Epidermal melanocyte (primary cell): Measurements from ENCODE around the gene CHST11.

ENCODE experiments used
- DNase-seq: peaks from one replicate; pipeline ENCODE4 v3.0.0; 2011; ENCODE audit warnings: low spot score; ENCODE audit not compliant: insufficient read length

The CHST11 gene

DNA sequence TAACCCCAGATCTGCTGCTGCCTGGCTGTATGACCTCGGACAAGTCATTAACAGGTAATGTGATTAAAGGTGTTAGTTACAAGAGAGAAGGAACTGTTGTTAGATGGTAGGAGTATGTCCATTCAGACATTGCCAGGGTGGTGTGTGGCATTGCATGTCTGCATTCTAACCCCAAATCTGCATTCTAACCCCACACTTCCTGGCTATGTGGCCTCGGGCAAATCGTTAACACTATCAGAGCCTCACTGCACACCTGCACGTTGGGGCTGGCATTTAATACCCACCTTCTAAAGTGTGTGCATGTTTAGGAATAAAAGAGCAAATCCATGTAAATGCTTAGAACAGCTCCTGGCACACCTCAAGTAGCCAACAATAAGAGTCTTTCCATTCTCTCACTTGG lies 46.4 kb downstream of the CHST11 start:
- no peak for DNase-seq

DNA sequence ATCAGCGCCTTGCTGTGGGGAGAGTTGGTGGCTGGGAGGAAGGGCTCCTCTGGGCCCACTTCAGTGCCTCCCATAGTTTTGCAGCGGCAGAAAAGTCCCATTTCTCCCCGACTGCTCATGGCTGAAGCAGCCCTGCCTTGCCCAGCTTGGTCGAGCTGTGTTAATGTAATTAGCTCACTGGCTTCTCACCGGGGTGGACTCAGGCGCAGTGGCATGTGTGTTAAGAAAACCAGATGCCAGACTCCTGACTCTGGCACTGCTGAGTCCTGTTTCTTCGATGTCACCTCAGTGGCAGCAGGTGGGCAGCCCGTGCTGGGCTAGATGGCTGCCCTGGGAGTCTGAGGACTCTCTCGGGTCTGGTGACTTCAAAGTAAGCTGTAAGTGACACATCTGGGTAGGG lies 47.4 kb downstream of the CHST11 start:
- DNase-seq, result no peak

DNA sequence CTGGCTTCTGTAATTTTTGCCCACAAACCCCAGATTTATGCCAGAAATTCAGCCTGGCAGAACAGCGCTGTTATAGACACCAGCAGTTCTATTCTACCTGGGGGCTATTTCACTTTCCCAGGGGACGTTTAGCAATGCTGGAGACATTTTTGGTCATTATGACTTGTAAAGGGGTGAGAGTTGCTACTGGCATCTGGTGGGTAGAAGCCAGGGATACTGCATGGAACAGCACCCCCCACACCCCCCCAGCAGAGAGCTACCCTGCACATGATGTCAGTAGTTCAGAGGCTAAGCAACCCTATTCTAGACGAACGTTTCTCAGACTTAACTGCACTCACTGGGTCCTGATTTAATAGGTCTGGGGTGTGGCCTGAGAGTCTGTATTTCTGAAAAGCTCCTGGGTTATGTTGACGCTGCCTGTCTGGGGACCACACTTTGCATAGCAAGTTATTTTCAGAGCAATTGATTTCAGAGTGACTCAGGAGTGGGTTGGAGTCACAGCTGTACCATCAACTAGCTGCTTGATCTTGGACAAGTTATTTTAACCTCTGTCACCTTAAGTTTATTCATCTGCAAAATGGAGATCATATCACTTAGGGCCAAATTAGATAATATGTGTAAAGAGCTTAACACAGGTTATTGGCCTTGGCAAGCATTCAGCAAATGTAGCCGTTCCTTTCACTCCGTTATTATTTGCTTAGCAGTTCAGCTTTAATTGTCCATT lies 48.5 kb downstream of the CHST11 start:
- no peak for DNase-seq

DNA sequence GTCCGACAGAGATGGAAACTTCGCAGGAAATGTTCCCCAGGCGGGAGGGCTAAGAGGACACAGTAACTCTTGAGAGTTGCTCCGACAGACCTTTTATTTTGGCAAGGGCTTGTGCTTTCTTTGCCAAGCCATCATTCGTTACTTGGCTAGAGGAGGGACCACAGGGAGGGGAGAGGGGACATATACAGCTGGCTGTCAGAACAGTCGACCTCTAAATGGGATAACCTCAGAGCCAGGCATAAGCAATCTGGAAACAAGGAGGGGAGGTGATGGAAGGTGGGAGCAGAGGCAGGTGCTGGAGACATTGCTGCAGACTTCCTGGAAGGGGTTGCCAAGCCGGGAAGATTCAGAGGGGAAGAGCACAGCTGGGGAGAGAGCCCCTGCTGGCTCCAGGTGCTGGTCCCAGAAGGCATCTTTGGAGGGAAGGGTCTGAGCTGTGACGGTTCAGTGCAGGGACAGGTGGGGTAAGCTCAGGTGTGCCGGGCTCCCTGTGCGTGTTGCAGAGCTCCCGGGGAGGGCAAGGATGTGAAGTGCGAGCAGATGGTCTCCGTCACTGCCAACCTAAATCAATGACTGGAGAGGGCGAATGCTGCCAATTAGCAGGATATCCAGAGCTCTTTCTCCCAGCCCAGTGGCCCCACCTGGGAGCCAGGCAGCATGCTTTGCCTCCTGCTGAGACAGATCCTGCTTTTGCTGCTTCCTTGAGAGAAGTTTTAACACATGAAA lies 50.1 kb downstream of the CHST11 start:
- no peak for DNase-seq

DNA sequence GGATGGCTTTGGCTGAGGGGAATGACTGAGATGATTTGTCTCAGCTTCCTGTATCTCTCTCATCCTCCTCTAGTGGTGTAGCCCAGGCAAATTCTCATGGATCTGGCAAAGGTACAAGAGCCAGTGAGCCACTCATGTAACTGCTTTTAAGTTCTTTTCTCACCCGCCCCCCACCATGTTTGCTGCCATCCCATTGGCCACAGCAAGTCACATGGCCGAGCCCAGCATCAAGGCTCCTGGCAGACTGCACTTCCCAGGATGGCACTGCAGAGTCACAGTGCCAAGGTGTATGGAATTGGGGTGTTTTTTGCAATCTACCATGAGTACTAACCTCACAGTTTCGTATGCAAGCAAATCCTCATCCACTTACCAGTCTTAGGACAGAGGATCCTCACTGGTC lies 50.9 kb downstream of the CHST11 start:
- DNase-seq, result no peak

DNA sequence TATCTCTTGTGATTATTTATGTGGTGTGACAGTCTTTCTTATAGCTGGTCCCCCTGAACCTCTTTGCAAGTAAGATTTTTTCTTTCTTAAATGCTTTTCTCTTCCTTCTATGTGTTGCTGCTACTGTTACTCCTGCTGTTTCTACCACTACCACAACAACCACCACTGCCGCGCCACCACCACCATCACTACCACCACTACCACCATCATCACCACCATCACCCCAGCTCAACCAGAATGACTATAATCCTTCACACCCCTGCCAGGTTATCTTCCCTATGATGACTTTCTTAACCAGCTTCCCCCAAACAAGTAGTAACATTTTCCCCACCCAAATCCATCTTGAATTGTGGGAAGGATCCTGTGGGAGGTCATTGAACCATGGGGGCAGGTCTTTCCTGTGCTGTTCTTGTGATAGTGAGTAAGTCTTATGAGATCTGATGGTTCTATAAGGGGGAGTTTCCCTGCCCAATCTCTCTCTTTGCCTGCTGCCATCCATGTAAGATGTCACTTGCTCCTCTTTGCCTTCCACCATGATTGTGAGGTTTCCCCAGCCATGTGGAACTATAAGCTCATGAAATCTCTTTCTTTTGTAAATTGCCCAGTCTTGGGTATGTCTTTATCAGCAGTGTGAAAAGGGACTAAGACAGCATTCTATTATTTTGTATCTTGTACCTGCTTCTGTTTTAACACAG lies 52.2 kb downstream of the CHST11 start:
- no peak for DNase-seq

DNA sequence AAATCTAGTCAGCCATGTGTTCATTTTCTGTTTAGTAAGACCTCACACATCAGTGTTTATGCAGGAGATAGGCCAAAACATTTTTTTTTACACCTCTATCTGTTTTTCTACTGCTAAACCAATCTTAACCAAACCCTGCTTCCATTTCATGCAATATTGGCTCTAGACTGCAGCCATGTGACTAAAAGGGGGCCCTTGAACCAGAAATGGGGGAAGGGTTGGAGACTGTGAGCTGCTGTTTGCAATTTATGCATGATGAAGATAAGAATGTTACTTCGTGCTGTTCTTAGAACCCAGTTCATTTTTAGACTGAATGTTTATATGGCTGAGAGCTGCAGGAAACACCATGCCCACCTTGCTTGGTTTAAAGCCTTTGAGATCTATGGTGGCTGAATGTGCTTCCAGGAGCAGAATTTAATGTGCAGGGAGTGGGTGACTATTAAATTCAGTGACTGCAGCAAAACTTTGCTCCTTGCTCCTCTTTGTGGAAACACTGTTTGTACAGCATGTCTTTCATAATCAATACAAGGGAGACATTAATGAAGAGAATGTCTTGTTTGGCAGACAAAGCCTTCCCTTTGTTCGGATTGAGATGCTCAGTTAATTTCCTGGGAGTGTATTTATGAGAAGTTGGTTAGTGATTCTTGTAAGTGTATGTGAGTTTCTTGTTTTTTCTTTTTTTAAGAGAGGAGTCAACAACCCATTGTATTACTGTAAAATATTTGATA lies 53.6 kb downstream of the CHST11 start:
- DNase-seq, result peak; percentile 73

DNA sequence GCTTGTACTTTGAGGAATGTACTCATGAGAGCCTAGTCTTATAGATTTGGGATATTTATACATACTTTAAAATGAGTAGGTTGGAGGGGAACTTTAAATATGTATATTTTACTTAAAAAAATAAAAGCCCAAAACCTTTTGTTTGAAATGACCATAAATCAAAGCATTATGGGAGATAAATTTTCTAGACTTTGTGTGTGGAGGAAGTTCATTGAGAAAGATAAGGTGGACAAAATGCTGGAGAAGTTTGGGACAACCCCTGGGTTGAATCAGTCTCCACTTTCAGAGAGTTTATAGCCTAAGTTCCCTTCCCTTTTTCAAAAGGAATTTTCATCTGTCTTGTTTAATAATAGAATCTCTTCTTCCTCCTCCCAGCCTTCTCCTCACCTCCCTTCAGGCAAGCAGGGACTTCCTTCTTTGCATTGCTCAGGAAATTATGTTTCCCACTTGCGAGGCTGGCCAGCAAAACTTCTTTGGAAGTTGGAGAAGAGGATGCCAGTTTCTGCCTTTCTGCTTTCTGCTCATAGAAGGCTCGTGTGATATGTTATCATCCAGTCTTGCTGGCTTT lies 54.2 kb downstream of the CHST11 start:
- DNase-seq, result no peak

DNA sequence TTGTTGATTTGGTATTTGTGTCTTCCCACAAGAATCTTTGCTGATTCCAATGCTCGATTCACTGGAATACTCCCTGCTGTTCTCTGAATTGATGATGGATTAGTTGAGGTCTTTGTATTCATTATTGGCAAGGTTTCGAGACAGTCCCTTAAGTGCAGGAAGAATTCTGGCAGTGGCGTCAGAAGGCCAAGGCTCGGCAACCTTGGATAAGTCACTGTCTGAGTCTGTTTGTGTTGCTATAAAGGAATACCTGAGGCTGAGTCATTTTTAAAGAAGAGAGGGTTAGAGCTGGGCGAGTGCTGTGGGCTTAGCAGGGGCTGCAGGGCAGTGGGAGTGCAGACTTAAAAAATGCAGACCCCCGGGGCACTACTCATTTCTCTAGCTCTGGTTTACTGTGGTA lies 56.9 kb downstream of the CHST11 start:
- DNase-seq, result no peak

DNA sequence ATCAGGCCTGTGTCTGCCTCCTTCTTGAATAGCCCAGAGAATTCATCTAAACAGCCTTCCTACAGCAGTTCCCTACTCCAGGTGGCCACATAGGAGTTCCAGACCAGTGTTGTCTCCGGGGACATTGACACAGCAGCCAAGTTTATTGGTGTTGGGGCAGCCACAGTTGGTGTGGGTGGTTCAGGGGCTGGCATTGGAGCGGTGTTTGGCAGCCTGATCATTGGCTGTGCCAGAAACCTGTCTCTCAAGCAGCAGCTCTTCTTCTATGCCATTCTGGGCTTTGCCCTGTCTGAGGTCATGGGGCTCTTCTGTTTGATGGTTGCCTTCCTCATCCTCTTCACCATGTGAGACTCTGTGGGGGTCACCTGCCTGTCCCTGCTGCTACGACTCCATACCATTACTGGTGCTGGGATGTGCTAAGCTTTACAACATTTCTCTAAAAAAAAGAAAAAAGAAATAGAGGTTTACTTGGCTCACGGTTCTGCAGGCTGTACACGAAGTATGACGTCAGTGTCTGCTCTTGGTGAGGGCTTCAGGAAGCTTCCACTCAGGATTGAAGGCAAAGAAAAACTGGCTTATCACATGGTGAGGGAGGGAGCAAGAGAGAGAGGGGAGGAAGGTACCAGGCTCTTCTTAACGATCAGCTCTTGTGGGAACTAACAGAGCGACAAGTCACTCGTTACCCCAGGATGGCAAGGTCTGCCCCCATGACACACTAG lies 57.5 kb downstream of the CHST11 start:
- no peak for DNase-seq

DNA sequence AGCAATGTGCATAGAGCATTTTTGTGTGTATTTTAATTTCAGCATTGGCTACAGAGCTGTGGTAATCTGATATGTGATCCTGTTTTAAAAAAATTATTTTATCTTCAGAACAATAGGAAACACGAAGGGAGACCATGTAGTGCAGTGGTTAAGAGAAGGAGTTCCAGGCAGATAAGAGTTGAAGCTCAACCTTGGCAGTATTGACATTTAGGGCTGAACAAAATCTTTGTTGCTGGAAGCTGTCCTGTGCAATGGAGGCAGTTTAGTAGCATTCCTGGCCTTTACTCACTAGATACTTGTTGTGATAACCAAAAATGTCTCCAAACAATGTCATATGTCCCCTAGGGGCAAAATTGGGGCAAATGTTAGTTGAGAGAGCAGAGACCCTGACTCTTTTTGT lies 59.2 kb downstream of the CHST11 start:
- no peak for DNase-seq

DNA sequence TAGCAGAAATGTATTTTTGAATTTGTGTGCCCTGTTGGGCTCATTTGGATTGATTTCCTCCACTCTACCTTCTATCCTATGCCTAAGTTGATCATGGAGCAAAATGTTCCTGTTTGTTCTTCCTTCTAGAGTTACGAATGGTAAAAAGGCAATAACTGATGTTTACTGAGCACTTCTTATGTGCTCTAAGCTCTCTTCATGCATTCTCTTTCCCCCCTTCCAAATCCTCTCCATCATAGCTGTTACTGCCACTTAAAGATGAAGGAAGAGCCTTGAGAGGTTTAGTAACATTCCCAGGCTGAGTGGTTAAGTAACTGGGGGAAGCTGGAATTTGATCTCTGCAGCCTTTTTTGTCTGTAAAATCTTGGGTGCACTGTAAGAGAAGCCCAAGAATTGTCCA lies 60.1 kb downstream of the CHST11 start:
- DNase-seq, result no peak

DNA sequence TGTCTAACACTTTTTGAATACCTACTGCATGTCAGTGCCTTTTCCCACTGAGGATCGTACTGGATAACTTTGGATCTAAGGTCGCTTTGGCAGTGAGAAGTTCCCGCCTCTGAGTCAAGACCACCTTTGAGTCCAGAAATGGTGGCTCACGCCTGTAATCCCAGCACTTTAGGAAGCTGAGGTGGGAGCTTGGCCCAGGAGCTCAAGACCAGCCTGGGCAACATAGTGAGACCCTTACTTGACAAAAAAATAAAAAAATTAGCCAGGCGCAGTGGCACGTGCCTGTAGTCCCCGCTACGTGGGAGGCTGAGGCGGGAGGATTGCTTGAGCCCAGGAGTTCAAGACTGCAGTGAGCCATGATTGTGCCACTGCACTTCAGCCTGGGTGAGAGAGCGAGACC lies 61.1 kb downstream of the CHST11 start:
- no peak for DNase-seq

DNA sequence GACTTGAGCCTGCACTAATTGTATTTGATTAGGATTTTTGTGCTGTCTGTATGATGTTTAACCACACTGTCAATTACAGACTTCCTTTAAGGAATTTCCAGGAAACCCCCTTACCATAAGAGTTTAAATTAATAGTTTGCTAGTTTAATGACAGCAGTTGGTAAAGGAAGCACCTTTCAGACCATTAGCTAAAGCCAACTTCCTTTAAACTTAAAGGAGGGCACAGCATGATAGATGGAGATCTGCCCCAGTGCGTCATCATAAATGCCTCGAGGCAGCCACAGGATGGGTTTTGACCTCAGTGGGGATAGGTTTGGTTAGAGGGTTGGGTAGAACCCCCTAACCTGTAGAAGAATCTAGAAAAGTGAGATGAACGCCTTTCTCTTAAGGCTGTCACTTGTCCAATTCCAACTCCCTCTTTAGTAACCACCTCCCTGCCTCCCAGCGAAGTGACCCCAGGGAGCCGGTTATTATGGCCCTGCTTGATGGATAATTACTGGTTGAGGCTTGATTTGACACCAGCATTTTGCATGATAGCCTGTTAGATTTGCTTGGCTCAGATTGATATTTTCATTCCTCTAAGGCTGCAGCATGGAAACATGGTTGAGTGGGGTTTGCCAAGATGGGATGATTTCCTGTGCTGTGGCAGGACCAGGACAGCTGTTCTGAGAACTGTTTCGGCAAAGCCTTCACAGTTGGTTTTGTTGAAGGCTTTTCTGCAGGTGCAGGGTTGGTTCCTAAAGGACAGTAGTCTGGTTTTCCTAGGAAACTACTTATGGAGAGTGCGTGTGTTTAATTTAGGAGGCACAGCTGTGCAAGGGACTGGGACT lies 62.7 kb downstream of the CHST11 start:
- no peak for DNase-seq

DNA sequence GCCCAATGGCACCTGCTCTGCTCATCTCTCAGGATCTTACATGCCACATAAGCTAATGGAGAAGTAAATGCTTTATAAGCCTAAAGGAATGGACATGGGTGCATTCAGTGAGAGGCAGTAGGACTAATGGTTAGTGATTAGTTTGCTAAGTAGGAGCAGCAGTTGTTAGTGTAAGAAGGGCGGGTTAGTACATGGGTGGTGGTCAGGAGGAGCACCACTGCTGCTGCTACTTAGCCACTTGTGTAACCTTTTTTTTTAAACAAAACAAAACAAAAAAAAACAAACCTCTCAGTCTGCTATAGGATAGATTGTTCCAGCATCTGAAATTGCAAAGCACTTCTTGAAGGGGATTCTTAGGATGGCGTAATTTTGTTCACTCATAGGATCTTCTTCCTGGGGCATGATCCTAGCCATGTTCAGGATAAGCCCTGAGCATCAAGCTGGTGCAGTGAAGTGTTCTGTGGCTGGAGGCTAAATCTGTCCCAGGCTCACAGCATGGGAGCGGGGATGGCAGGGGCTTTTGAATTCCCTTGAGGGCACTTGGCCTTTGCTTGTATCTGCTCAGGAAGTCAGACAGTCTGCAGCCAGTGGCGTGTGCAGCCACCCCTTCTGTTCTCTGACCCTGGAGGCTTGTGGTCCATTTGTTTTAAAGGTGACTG lies 63.6 kb downstream of the CHST11 start:
- no peak for DNase-seq

DNA sequence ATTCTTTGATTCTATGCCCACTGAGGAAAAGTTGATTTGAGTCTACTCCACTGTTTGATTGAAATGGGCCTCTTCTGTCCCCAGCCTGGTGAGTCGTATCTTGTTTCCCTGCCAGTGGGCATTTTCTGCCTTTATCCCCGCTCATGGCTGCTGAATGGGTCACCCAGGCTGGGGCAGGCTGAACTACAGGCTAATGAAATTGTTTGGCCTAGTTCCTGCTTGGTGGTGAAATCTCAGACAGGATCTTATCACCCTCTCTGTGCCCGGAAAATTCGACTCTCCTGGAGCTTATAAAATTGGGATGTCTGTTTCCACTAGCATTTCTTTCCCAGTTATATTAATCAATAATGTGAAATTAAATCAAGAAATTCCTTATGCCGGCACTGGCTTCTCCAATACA lies 65.0 kb downstream of the CHST11 start:
- DNase-seq, result no peak

DNA sequence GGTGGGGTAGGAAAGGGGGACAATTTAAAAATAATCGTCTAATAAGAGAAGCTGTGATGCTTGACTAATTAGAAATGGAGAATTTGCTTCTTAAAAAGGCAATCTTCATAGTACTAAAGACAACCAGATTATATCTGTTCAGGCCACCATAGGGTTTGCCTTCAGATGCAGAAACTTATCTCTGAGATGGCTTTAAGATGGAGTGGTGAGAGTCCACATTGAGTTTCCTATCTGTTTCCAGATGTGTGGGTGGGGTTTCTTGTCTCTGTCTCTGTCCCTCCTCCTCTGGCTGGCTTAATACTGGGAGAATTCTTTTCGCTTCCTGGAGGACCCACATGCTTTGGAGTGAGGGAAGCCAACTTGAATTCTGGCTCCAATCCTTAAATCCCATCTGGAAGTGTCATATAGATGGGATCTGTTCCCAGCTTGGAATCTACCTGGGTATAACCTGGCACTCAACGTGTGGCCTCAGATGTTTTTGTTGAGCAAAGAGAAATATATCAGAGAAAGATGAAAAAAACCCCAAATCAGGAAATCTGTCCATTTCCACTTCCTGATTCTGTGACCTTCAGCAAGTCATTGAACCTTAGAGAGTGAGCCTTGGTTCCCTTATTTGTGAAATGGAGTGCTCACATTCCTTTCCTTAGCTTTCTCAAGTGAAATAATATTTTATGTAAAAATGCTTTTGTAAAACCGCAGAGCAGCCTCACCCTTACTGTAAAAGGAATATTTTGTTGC lies 66.4 kb downstream of the CHST11 start:
- DNase-seq, result no peak

DNA sequence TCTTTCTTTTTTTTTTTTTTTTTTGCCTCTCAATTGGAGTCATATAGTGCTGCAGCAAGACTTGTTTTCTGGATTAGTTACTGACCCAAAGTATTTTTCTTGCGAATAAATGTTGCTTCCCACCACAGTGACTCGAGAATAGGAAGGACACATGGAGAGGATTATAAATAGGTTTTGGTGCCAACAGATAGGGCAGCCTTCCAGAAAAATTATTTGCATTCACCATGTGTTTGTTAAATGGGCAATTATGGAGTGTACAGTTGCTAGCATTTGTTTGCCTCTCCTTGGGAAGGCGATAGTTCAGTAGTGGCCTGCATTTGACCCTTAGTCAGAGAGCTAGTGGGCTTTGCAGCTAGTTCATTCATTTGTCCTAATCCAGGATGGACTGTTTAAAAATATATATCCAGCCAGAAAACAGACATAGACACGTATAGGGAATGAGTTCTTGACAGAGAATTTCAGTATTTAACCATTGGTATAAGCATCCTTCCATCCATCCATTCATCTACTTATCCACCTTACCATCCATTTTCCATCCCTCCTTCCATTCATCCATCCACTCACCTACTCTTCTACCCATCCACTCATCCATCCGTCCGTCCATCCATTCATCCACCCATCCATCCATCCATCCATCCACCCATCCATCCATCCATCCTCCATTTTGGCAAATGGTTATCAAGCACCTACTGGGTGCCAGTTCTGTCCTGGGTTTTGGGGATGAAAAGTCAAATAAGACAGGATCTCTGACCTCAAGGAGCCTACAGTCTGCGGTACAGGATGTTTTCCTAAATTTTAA lies 67.5 kb downstream of the CHST11 start:
- no peak for DNase-seq
